IgD-negative memory B cell (primary cell): ENCODE measurements around the gene VDAC1. TPM values are rescaled to one million over a fixed set of nuclear protein-coding genes. Genes with fewer than 3 reads are reported as not detected.

Experiments used
- H3K27ac Mint-ChIP-seq, 3 donors: one replicate each; pipeline ENCODE4 v1.8.0; 2020 to 2022; ENCODE audit warnings: mild to moderate bottlenecking in 3 of 3, mixed read lengths in 3 of 3, moderate library complexity in 1 of 3
- H3K27me3 Mint-ChIP-seq: one replicate; pipeline ENCODE4 v1.8.0; 2021; ENCODE audit warnings: mixed read lengths
- H3K36me3 Mint-ChIP-seq: one replicate; pipeline ENCODE4 v1.8.0; 2020; ENCODE audit warnings: mild to moderate bottlenecking, mixed read lengths
- H3K4me1 Mint-ChIP-seq, 3 donors: one replicate each; pipeline ENCODE4 v1.8.0; 2020 to 2022; ENCODE audit warnings: mixed read lengths in 3 of 3, mild to moderate bottlenecking in 1 of 3
- H3K4me3 Mint-ChIP-seq, 4 donors: one replicate each; pipeline ENCODE4 v1.8.0; 2020 to 2022; ENCODE audit warnings: mild to moderate bottlenecking in 4 of 4, mixed read lengths in 4 of 4, moderate library complexity in 3 of 4
- H3K9me3 Mint-ChIP-seq, 3 donors: one replicate each; pipeline ENCODE4 v1.8.0; 2020 to 2021; ENCODE audit warnings: mixed read lengths in 3 of 3, mild to moderate bottlenecking in 1 of 3
- polyA plus RNA-seq: library from polyadenylated mRNA; unstranded; fragments of 300-500 nt; fragmentation: Illumina TruSeq; gene quantifications from one replicate; pipeline ENCODE4 v1.2.3, GENCODE V29; 2021

VDAC1 gene
- polyA plus RNA-seq, 1 donor from 2014 or later = 90.0 TPM

GRCh38 chr5:133928587-133929393 lies 76.0 kb downstream of the VDAC1 start:
- peak overlapping the region in 3 of 4 donors; percentile 72 to 83 (median 79) for H3K4me3 Mint-ChIP-seq
- H3K4me1 Mint-ChIP-seq = peaks cover 51 to 55% (median 54%) of the 10 kb centered on the region in 3 donors
- no peaks in the 10 kb centered on the region for H3K36me3 Mint-ChIP-seq
- no peaks in the 10 kb centered on the region for H3K9me3 Mint-ChIP-seq
- H3K27me3 Mint-ChIP-seq = no peaks in the 10 kb centered on the region
- peak overlapping the region; percentile 96 to 97 (median 97) for H3K27ac Mint-ChIP-seq

DNA sequence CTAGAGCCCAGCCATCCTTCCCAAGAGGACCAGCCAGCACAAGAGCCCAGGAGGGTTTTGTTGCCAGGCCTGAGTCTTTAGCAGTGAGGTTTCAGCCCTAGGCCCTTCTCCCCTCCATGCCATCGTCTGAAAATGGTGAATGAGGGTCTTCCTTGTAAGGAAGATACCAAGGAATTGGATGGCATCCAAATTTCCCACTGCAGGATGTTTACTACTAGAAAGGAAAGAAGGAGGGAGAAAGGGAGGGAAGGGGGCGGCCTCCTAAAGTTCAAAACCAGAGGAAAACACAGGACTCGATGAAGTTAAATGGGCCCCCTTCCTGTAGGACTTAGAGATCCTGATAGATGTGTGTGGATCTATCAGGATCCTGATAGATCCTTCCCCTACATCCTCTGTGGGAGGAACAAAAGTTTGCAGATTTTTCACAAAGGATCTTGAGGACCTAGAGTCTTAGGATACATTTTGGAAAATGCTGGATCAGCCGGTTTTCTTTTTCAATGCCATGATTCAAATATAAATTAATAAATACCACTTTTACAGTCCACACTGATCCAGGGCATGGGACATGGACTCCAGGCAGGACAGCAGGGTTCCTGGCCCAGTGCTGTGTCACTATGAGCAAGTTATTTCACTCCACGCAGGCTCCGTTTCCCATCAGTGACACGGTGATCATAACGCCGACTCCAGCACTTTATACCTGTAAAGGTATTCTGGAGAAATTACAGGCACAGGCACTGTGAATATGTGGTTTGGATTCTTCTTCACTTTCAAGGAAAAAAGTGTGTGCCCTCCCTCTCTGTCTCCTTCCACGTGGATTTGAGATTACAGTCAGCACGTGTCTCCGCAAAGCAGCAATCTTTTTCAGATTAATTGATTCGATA lies 77.2 kb downstream of the VDAC1 start:
- no peaks in the 10 kb centered on the region for H3K9me3 Mint-ChIP-seq
- H3K4me3 Mint-ChIP-seq = peak overlapping the region in 2 of 4 donors; percentile 35 to 63
- peak overlapping the region in 2 of 3 donors; percentile 59 to 97 for H3K27ac Mint-ChIP-seq
- H3K4me1 Mint-ChIP-seq = peaks cover 42 to 52% (median 46%) of the 10 kb centered on the region in 3 donors
- H3K27me3 Mint-ChIP-seq = no peaks in the 10 kb centered on the region
- peaks cover 1% of the 10 kb centered on the region for H3K36me3 Mint-ChIP-seq

GRCh38 chr5:133926489-133927299 lies 78.1 kb downstream of the VDAC1 start:
- Mint-ChIP-seq H3K27ac (peak overlapping the region in 1 of 3 donors; percentile 51), H3K4me1 (peaks cover 39 to 55% (median 45%) of the 10 kb centered on the region in 3 donors)

DNA sequence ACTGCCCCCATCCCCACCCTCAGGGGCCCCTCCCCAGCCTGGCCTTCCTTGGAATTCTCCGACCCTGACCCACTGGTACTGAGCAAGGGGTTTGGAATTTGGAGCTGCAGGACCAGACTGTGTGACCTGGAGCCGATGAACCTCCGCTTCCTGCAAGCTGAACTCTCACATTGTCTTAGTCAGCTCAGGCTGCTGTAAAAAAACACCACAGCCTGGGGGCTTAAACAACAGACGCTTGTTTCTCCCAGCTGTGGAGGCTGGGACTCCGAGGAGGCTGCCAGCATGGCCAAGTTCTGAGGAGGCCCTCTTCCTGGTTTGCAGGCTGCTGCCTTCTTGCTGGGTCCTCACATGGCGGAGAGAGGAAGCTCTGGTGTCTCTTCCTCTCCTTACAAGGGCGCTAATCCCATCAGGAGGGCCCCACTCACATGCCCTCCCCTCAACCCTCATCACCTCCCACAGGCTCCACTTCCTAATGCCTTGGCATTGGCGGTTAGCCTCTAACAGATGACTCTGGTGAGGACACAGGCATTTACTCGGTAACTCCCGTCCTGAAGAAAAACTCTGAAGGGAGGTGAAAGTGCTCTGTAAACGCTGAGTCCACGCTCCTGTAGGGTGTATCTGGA lies 78.8 kb downstream of the VDAC1 start:
- peaks cover 1% of the 10 kb centered on the region for H3K36me3 Mint-ChIP-seq
- no peaks in the 10 kb centered on the region for H3K27me3 Mint-ChIP-seq
- H3K27ac Mint-ChIP-seq = peak overlapping the region in 1 of 3 donors; percentile 37
- peaks cover 32 to 49% (median 37%) of the 10 kb centered on the region in 3 donors for H3K4me1 Mint-ChIP-seq
- no peak overlapping the region for H3K4me3 Mint-ChIP-seq
- H3K9me3 Mint-ChIP-seq = no peaks in the 10 kb centered on the region

More at GRCh38 chr5:133926489-133927299, 78.1 kb downstream of the VDAC1 start:
- no peaks in the 10 kb centered on the region for H3K27me3 Mint-ChIP-seq
- H3K4me3 Mint-ChIP-seq = peak overlapping the region in 1 of 4 donors; percentile 63
- no peaks in the 10 kb centered on the region for H3K9me3 Mint-ChIP-seq
- H3K36me3 Mint-ChIP-seq = peaks cover 1% of the 10 kb centered on the region

- Mint-ChIP-seq H3K27ac (peak overlapping the region in 1 of 3 donors; percentile 8), H3K4me1 (peaks cover 27 to 47% (median 36%) of the 10 kb centered on the region in 3 donors), H3K36me3 (peaks cover 1% of the 10 kb centered on the region), H3K4me3 (no peak overlapping the region), H3K27me3 (no peaks in the 10 kb centered on the region), H3K9me3 (no peaks in the 10 kb centered on the region)
These were observed 79.5 kb downstream of the VDAC1 start for GRCh38 chr5:133925269-133925668.

DNA sequence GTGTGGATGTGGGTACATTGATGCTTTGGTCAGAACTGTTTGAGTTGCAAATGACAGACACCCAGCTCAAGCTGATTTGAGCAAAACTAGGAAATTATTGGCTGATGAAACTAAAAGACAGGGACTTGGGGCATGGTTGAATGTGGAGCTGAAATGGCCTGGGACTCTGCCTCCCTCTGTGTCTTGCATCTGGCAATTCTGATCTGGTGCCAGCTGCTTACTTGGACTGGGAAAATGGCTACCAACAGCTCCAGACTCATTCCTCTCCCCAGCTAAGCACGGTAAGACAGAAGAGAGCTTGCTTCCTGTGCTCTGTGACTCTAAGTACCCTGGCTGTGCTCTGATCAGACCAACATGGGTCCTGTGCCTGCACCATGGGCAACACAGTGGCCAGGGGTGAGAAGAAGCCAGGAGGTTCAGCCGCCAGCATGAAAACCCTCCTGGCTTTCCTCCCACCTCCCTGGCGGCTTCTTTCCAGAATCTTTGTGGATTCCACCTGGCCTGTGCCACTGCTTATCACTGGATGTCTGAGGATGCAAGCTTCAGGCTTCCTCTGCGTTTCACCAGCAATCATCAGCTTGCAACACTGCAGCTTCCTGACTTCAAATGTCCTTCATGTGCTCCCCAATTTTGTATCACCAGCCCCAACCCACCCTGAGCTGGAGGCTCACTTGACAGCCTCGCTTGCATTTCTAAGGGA lies 80.4 kb downstream of the VDAC1 start:
- H3K4me3 Mint-ChIP-seq = no peak overlapping the region
- peaks cover 1% of the 10 kb centered on the region for H3K36me3 Mint-ChIP-seq
- peaks cover 28 to 49% (median 36%) of the 10 kb centered on the region in 3 donors for H3K4me1 Mint-ChIP-seq
- H3K9me3 Mint-ChIP-seq = no peaks in the 10 kb centered on the region
- H3K27me3 Mint-ChIP-seq = no peaks in the 10 kb centered on the region
- H3K27ac Mint-ChIP-seq = no peak overlapping the region

DNA sequence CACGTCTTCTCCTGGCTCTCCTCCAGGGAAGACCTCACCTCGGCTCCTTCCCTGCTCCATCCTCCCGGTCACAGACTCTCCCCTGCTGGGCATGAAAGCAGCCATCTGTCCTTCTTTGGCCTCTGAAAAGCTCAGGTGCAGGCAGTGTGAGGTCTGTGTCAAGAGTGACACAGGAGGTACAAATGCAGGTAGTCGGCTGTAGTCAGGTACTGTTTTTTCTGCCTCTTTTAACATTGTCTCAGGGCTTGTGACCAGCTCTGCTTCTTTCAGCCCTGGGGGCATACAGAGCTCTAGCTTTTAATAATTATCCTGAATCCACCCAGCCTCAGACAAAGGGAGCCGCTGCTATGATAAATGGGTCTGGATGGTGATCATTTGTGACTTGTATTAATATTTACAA lies 82.8 kb downstream of the VDAC1 start:
- Mint-ChIP-seq H3K9me3 (no peaks in the 10 kb centered on the region), H3K4me3 (no peak overlapping the region), H3K36me3 (peaks cover 1% of the 10 kb centered on the region), H3K4me1 (peaks cover 19 to 47% (median 25%) of the 10 kb centered on the region in 3 donors), H3K27me3 (no peaks in the 10 kb centered on the region), H3K27ac (no peak overlapping the region)

Other genes starting within 250 kb of the VDAC1 start
- gene C5orf15, start 36.4 kb downstream of the VDAC1 start, polyA plus RNA-seq = 25.5 TPM
- gene TCF7, start 109.7 kb upstream of the VDAC1 start, polyA plus RNA-seq = 41.7 TPM
- gene SKP1, start 172.0 kb upstream of the VDAC1 start, polyA plus RNA-seq = 875 TPM
- gene PPP2CA, start 221.1 kb upstream of the VDAC1 start, polyA plus RNA-seq = 215 TPM